ENCODE data around the gene OR6C1. TPM values are rescaled to one million over a fixed set of nuclear protein-coding genes. Genes with fewer than 3 reads are reported as not detected.
"Not testable (repeated sequence)": the region's sequence is repeated elsewhere in the genome, so short reads cannot be mapped to it uniquely, and the experiment has no call there.

Gene OR6C1
- total RNA-seq (2014; rRNA removed; shearing (Covaris generic)) = not detected in 2 replicates

- H3K27ac ChIP-seq = no peak within 1 kb of the TSS
Observed at GRCh38 chr12:55314043-55314442, at the start of gene OR6C1. OR6C1 (plus strand) TSS chr12:55314343; CDS start chr12:55320600, 6,257 bp downstream.

DNA sequence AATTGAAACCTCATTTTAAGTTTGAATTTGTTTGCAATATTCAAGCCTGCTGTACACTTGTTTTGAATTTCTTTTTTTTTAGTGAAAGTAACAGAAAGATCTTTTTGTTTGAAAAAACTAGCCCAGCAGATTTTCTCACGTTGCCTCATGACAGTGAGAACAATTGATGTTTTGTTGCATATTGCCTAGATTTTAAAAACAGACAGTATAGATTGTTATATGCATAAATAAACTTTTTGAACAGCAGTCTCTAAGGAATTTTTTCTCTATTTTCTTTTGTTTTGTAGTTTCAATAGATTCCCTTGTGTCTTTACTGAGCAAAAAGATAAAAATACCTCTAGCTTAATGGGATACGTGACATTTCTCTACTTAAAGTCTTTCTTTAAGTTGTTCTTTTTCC, 33.2 kb upstream of the OR6C1 start:
- H3K9me3 ChIP-seq (replicated peaks) = no peaks in the 10 kb centered on the region; the same call in 1 of the 2 replicates
- DNase-seq = no peak
- H3K27me3 ChIP-seq = no peaks in the 10 kb centered on the region
- H3K4me1 ChIP-seq = no peaks in the 10 kb centered on the region
- H3K4me3 ChIP-seq = no peak overlapping the region
- H3K27ac ChIP-seq = no peak overlapping the region
- no peaks in the 10 kb centered on the region for H3K36me3 ChIP-seq

More at GRCh38 chr12:55314043-55314442, at the start of gene OR6C1:
- no peak within 1 kb of the TSS for H3K4me3 ChIP-seq
- H3K9me3 ChIP-seq (replicated peaks) = no peaks in the 10 kb centered on the region
- H3K27me3 ChIP-seq = no peaks in the 10 kb centered on the region
- no peak for DNase-seq
- no peaks in the 10 kb centered on the region for H3K4me1 ChIP-seq
- H3K36me3 ChIP-seq = no peaks in the 10 kb centered on the region

DNA sequence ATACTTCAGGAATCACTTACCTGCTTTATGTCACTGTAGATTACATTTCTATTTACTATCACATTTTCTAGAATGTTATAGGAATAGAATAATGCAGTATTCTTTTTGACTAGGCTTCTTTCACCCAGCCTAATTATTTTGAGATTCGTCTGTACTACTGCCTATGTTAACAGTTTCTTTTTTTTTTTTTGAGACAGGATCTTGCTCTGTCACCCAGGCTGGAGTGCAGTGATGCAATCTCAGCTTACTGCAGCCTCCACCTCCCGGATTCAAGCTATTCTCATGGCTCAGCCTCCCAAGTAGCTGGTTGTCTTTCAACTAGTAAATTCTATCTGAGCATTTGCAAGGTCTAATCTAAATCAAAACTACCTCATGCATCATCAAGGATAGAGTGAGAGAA, 24.1 kb upstream of the OR6C1 start:
- DNase-seq = no peak
- no peaks in the 10 kb centered on the region for H3K4me1 ChIP-seq
- H3K9me3 ChIP-seq (replicated peaks) = no peaks in the 10 kb centered on the region
- no peak overlapping the region for H3K27ac ChIP-seq
- no peaks in the 10 kb centered on the region for H3K36me3 ChIP-seq
- no peaks in the 10 kb centered on the region for H3K27me3 ChIP-seq
- no peak overlapping the region for H3K4me3 ChIP-seq

GRCh38 chr12:55296469-55296868, 17.7 kb upstream of the OR6C1 start, which contains the start of gene OR6C6:
OR6C6 (minus strand) TSS chr12:55296569; CDS start chr12:55295232, 1,337 bp downstream.
- DNase-seq = no peak
- H3K27me3 ChIP-seq = no peaks in the 10 kb centered on the region
- H3K27ac ChIP-seq = no peak within 1 kb of the TSS
- no peaks in the 10 kb centered on the region for H3K4me1 ChIP-seq
- no peaks in the 10 kb centered on the region for H3K36me3 ChIP-seq
- no peak within 1 kb of the TSS for H3K4me3 ChIP-seq
- no peaks in the 10 kb centered on the region for H3K9me3 ChIP-seq (replicated peaks)

DNA sequence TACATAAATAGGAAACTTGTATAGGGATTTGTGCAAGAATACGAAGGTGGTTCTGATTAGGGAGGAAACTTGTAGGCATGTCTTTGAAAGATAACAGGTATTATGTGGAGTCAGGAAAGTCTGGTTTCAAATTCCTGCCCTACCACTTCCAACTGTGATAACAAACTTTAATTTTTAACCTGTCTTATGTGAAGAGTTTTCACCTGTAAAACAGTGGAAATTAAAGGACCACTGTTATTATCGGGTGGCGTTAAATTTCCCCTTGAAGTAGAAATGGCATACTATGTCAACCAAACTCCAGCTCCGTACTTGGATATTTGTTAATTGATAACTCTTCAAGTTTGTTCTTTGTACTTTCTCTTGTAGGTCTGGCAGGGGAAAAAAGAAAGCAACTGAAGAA, 6.1 kb downstream of the OR6C1 start:
- Histone ChIP-seq H3K36me3 (no peaks in the 10 kb centered on the region), H3K4me1 (no peaks in the 10 kb centered on the region), H3K27ac (no peak overlapping the region), H3K4me3 (no peak overlapping the region), H3K27me3 (no peaks in the 10 kb centered on the region), H3K9me3 (replicated peaks) (no peaks in the 10 kb centered on the region)
- no peak for DNase-seq

- not testable (repeated sequence) for H3K27me3 ChIP-seq; H3K4me1 ChIP-seq; DNase-seq; H3K9me3 ChIP-seq (replicated peaks); H3K27ac ChIP-seq; H3K4me3 ChIP-seq; H3K36me3 ChIP-seq
Observed at GRCh38 chr12:55325801-55326200, 11.7 kb downstream of the OR6C1 start.

GRCh38 chr12:55330446-55330845, 16.3 kb downstream of the OR6C1 start, which contains the start of gene OR6C3:
OR6C3 (plus strand) TSS chr12:55330746; CDS start chr12:55331701, 955 bp downstream.
- no peak within 1 kb of the TSS for H3K4me3 ChIP-seq
- DNase-seq = no peak
- no peaks in the 10 kb centered on the region for H3K36me3 ChIP-seq
- H3K27ac ChIP-seq = no peak within 1 kb of the TSS
- H3K9me3 ChIP-seq (replicated peaks) = no peaks in the 10 kb centered on the region
- no peaks in the 10 kb centered on the region for H3K27me3 ChIP-seq
- no peaks in the 10 kb centered on the region for H3K4me1 ChIP-seq

- Histone ChIP-seq H3K36me3 (no peaks in the 10 kb centered on the region), H3K27me3 (no peaks in the 10 kb centered on the region), H3K9me3 (replicated peaks) (no peaks in the 10 kb centered on the region), H3K4me1 (no peaks in the 10 kb centered on the region), H3K4me3 (no peak overlapping the region), H3K27ac (no peak overlapping the region)
- DNase-seq = no peak
Observed at GRCh38 chr12:55336002-55336401, 21.9 kb downstream of the OR6C1 start.

- not testable (repeated sequence) for H3K27me3 ChIP-seq; H3K36me3 ChIP-seq; H3K27ac ChIP-seq; DNase-seq; H3K4me1 ChIP-seq; H3K4me3 ChIP-seq; H3K9me3 ChIP-seq (replicated peaks)
Observed at GRCh38 chr12:55355338-55355737, 41.2 kb downstream of the OR6C1 start.

DNA sequence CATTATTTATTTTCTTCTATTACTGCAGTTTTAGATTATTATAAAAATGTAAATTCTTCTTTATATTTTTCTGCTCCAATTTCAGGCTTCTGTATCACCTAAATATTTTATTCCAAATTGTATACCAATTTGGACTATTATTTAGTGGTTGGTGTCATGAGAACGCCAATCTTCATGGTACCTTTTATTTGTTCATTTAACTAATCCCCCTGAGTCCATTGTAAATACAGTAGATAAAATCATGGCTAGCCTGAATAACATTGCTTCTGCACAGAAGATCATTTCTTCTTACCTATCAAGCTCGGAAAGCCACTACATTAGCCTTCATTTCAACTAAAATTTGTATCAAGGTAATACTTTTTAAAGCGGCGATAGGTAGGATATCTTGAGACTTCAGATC, 48.5 kb downstream of the OR6C1 start, which contains the start of gene OR6C75:
Gene OR6C75, plus strand, starts transcription at position 301 of the 400 bp plus-strand sequence. CDS start 2,136 bp downstream, outside the sequence.
- no peaks in the 10 kb centered on the region for H3K9me3 ChIP-seq (replicated peaks)
- H3K4me1 ChIP-seq = no peaks in the 10 kb centered on the region
- H3K27me3 ChIP-seq = no peaks in the 10 kb centered on the region
- no peak for DNase-seq
- H3K36me3 ChIP-seq = no peaks in the 10 kb centered on the region
- H3K27ac ChIP-seq = no peak within 1 kb of the TSS
- no peak within 1 kb of the TSS for H3K4me3 ChIP-seq

GRCh38 chr12:55365086-55365485, 50.9 kb downstream of the OR6C1 start:
- Histone ChIP-seq H3K27ac (no peak overlapping the region), H3K4me1 (no peaks in the 10 kb centered on the region), H3K36me3 (no peaks in the 10 kb centered on the region), H3K9me3 (replicated peaks) (no peaks in the 10 kb centered on the region), H3K4me3 (no peak overlapping the region), H3K27me3 (no peaks in the 10 kb centered on the region)
- DNase-seq = no peak

Other genes with a start within 250 kb of the OR6C1 start
- not detected in 2 replicates for gene OR9K2, start 187.9 kb upstream of the OR6C1 start, total RNA-seq (2014; rRNA removed; shearing (Covaris generic))
- not detected in 2 replicates for gene OR10A7, start 93.3 kb upstream of the OR6C1 start, total RNA-seq (2014; rRNA removed; shearing (Covaris generic))
- not detected in 2 replicates for gene OR6C74, start 69.7 kb upstream of the OR6C1 start, total RNA-seq (2014; rRNA removed; shearing (Covaris generic))
- not detected in 2 replicates for gene OR6C6, start 17.8 kb upstream of the OR6C1 start, total RNA-seq (2014; rRNA removed; shearing (Covaris generic))
- gene OR6C3, start 16.4 kb downstream of the OR6C1 start, total RNA-seq (2014; rRNA removed; shearing (Covaris generic)) = not detected in 2 replicates
- not detected in 2 replicates for gene OR6C75, start 48.6 kb downstream of the OR6C1 start, total RNA-seq (2014; rRNA removed; shearing (Covaris generic))
- gene OR6C65, start 86.2 kb downstream of the OR6C1 start, total RNA-seq (2014; rRNA removed; shearing (Covaris generic)) = not detected in 2 replicates
- not detected in 2 replicates for gene OR6C76, start 111.9 kb downstream of the OR6C1 start, total RNA-seq (2014; rRNA removed; shearing (Covaris generic))
- gene OR6C2, start 129.7 kb downstream of the OR6C1 start, total RNA-seq (2014; rRNA removed; shearing (Covaris generic)) = not detected in 2 replicates
- gene OR6C70, start 155.8 kb downstream of the OR6C1 start, total RNA-seq (2014; rRNA removed; shearing (Covaris generic)) = not detected in 2 replicates
- gene OR6C68, start 178.0 kb downstream of the OR6C1 start, total RNA-seq (2014; rRNA removed; shearing (Covaris generic)) = not detected in 2 replicates
- not detected in 2 replicates for gene OR6C4, start 235.3 kb downstream of the OR6C1 start, total RNA-seq (2014; rRNA removed; shearing (Covaris generic))

Measured in SJCRH30 (cell line).